VCaP (cell line): ENCODE data around the gene FABP1.

Experiments used
- H3K27ac ChIP-seq: fragments of 450-650 bp; 2 replicates; pipeline ENCODE4 v1.5.1; 2017
- CTCF ChIP-seq: fragments of 450-650 bp; conservative IDR thresholded peaks from 2 replicates; pipeline ENCODE4 v1.5.1; 2017; ENCODE audit warnings: mild to moderate bottlenecking, moderate library complexity

The FABP1 gene

GRCh38 chr2:88097891-88098557 lies 29.8 kb downstream of the FABP1 start:
- no peak for TF ChIP-seq CTCF
- no peak overlapping the region for H3K27ac ChIP-seq

- H3K27ac ChIP-seq = no peak overlapping the region
- TF ChIP-seq CTCF = no peak
Measured at GRCh38 chr2:88097192-88097591, 30.7 kb downstream of the FABP1 start.

- H3K27ac ChIP-seq = no peak overlapping the region
- no peak for TF ChIP-seq CTCF
Measured at GRCh38 chr2:88096708-88097107, 31.2 kb downstream of the FABP1 start.

GRCh38 chr2:88095022-88095421 lies 32.8 kb downstream of the FABP1 start:
- no peak for TF ChIP-seq CTCF

GRCh38 chr2:88092773-88093172 lies 35.1 kb downstream of the FABP1 start:
- TF ChIP-seq CTCF = no peak
- no peak overlapping the region for H3K27ac ChIP-seq

More at GRCh38 chr2:88095022-88095421, 32.8 kb downstream of the FABP1 start:
- H3K27ac ChIP-seq = no peak overlapping the region

GRCh38 chr2:88091943-88092342 lies 35.9 kb downstream of the FABP1 start:
- no peak overlapping the region for H3K27ac ChIP-seq
- no peak for TF ChIP-seq CTCF

- TF ChIP-seq CTCF = no peak
- no peak overlapping the region for H3K27ac ChIP-seq
Measured at GRCh38 chr2:88090446-88091283, 37.2 kb downstream of the FABP1 start.
